Measurements from ENCODE around the gene S100A12.

DNA sequence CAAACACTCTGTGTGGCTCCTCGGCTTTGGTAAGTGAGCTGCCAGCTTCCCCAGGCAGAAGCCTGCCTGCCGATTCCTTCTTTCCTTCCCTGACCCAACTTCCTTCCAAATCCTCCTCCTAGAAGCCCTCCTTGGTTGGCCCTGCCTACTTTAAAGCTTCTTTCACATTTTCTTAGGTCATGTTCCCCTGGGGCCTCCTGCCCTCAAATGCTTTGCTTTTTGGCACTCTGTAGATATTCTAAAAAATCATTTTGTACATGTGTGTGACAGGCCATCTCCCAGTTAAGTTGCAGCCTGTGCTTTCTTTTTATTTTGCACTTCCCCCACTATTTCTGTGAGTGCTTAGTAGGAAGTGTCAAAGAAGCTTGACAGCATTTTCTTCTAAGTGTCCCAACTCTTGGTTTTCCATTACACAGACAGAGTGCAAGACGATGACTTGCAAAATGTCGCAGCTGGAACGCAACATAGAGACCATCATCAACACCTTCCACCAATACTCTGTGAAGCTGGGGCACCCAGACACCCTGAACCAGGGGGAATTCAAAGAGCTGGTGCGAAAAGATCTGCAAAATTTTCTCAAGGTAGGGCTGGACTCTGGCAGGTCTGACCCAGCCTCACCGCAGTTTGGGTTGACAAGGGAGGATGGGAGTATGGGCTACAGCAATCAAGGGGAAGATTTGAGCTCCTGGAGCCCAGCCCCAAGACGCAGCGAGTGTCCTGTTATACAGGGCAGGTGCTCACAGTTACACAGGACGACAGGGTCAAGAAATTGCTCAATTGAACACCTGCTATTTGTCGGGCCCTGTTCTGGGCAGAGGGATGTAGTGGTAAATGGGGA, 17.3 kb downstream of the S100A12 start, which contains the start of gene S100A9:
- TF ChIP-seq, protein P1, sequence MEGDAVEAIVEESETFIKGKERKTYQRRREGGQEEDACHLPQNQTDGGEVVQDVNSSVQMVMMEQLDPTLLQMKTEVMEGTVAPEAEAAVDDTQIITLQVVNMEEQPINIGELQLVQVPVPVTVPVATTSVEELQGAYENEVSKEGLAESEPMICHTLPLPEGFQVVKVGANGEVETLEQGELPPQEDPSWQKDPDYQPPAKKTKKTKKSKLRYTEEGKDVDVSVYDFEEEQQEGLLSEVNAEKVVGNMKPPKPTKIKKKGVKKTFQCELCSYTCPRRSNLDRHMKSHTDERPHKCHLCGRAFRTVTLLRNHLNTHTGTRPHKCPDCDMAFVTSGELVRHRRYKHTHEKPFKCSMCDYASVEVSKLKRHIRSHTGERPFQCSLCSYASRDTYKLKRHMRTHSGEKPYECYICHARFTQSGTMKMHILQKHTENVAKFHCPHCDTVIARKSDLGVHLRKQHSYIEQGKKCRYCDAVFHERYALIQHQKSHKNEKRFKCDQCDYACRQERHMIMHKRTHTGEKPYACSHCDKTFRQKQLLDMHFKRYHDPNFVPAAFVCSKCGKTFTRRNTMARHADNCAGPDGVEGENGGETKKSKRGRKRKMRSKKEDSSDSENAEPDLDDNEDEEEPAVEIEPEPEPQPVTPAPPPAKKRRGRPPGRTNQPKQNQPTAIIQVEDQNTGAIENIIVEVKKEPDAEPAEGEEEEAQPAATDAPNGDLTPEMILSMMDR (IDR thresholded peaks at IDR 0.05; ENCODE audit: low read depth, low read length, poor library complexity, severe bottlenecking) = no peak
- no peak for TF ChIP-seq EZH2phosphoT487 (IDR thresholded peaks at IDR 0.05; ENCODE audit: borderline replicate concordance, low read length)
